SK-N-SH (cell line): ENCODE results near the gene CALD1.

Source experiments
- CHD2 ChIP-seq: fragments of 150-350 bp; IDR thresholded peaks from 2 replicates; pipeline ENCODE4 v1.6.1; 2018; ENCODE audit warnings: low read length; ENCODE audit not compliant: partially characterized antibody
- CTCF ChIP-seq: fragments of 200-600 bp; sonication (generic); IDR thresholded peaks from 2 replicates; pipeline ENCODE4 v1.6.1; 2017; ENCODE audit warnings: antibody characterized with exemption, mild to moderate bottlenecking, moderate library complexity
- EP300 ChIP-seq, 2 experiments: IDR thresholded peaks; 2 replicates each; pipeline versions ENCODE4 v1.4.0 to v1.6.1; 2012; ENCODE audit warnings: borderline replicate concordance in 1 of 2, low read depth in 1 of 2, low read length in 1 of 2
- GATA2 ChIP-seq: sonication (generic); formaldehyde crosslinking; IDR thresholded peaks from 2 replicates; pipeline ENCODE4 v1.5.0; 2020; ENCODE audit warnings: mild to moderate bottlenecking, missing genetic modification reagents
- JUND ChIP-seq: IDR thresholded peaks from 2 replicates; pipeline ENCODE4 v1.4.0; 2012
- PBX3 ChIP-seq: IDR thresholded peaks from 2 replicates; pipeline ENCODE4; 2012
- RAD21 ChIP-seq: IDR thresholded peaks from 2 replicates; pipeline ENCODE4 v1.6.1; 2012; ENCODE audit warnings: mild to moderate bottlenecking, low read length
- RCOR1 ChIP-seq: fragments of 150-350 bp; IDR thresholded peaks from 2 replicates; pipeline ENCODE4 v1.6.1; 2017; ENCODE audit warnings: antibody characterized with exemption, low read length
- REST ChIP-seq: IDR thresholded peaks from 2 replicates; pipeline ENCODE4 v1.6.1; 2012; ENCODE audit warnings: mild to moderate bottlenecking, low read depth, low read length, moderate library complexity
- RXRA ChIP-seq: IDR thresholded peaks from 2 replicates; pipeline ENCODE4 v1.4.0; 2012; ENCODE audit warnings: low read depth, mild to moderate bottlenecking, borderline replicate concordance
- USF1 ChIP-seq: IDR thresholded peaks from 2 replicates; pipeline ENCODE4 v1.4.0; 2012; ENCODE audit warnings: low read depth, borderline replicate concordance

- TF ChIP-seq RCOR1 (no peak), GATA2 (CRISPR knock-in tag) (no peak), EP300 (IDR thresholded peaks at IDR 0.05; ENCODE audit: borderline replicate concordance in 1 of 2, low read depth in 1 of 2, low read length in 1 of 2) (no peak), CTCF (no peak), JUND (no peak), RAD21 (no peak), PBX3 (no peak), CHD2 (no peak), RXRA (no peak), REST (no peak), USF1 (no peak)
Measured at GRCh38 chr7:134781171-134781570, 1.7 kb downstream of the CALD1 start.
